Astrocyte (in vitro differentiated cells and primary cell): Measurements from ENCODE around the gene JAK3.

Experiments
- EZH2 ChIP-seq: IDR thresholded peaks from 2 replicates; pipeline ENCODE4 v1.6.1; 2012; ENCODE audit warnings: mild to moderate bottlenecking, low read length, inconsistent platforms; ENCODE audit not compliant: insufficient read depth
- TF ChIP-seq, protein P1 (sequence below): IDR thresholded peaks from 2 replicates; pipeline ENCODE4 v1.5.1; 2011; ENCODE audit warnings: low read depth, mild to moderate bottlenecking, inconsistent platforms, low read length, moderate library complexity; ENCODE audit not compliant: insufficient read depth

DNA sequence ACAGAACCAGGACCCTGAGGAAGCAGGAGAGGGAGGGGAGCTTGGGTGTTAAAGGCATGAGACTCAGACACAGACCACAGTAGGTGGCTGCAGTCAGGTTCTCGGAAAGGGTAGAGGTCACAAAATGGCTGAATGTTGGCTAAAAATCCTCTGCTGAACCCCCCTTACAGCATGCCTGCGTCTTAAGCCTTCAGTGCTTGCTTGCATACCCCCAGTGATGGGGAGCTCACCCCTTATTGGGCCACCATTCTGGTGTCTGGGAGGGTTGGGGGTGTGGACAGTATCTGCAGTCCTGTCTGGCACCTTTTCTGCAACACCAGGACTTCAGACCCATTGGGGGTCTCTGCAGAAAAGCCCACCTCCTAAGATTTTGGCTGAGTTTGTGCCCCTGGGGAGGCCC lies 67.0 kb downstream of the JAK3 start:
- TF ChIP-seq, protein P1, sequence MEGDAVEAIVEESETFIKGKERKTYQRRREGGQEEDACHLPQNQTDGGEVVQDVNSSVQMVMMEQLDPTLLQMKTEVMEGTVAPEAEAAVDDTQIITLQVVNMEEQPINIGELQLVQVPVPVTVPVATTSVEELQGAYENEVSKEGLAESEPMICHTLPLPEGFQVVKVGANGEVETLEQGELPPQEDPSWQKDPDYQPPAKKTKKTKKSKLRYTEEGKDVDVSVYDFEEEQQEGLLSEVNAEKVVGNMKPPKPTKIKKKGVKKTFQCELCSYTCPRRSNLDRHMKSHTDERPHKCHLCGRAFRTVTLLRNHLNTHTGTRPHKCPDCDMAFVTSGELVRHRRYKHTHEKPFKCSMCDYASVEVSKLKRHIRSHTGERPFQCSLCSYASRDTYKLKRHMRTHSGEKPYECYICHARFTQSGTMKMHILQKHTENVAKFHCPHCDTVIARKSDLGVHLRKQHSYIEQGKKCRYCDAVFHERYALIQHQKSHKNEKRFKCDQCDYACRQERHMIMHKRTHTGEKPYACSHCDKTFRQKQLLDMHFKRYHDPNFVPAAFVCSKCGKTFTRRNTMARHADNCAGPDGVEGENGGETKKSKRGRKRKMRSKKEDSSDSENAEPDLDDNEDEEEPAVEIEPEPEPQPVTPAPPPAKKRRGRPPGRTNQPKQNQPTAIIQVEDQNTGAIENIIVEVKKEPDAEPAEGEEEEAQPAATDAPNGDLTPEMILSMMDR = no peak
- TF ChIP-seq EZH2 = no peak
